SK-N-MC (cell line): ENCODE results near the gene URB2.

ENCODE experiments used
- EZH2 ChIP-seq: fragments of 200-600 bp; sonication (generic); IDR thresholded peaks from one replicate; pipeline ENCODE4 v1.6.1; 2017; ENCODE audit warnings: antibody characterized with exemption
- FOXP2 ChIP-seq: optimal IDR thresholded peaks from 2 replicates; pipeline ENCODE3; 2011; ENCODE audit warnings: mild to moderate bottlenecking, moderate library complexity; ENCODE audit not compliant: insufficient read depth; ENCODE audit errors: extremely low read length, control extremely low read depth
- POLR2AphosphoS5 ChIP-seq: IDR thresholded peaks from 2 replicates; pipeline ENCODE4 v1.6.1; 2012; ENCODE audit warnings: mild to moderate bottlenecking, low read depth, low read length, borderline replicate concordance

DNA sequence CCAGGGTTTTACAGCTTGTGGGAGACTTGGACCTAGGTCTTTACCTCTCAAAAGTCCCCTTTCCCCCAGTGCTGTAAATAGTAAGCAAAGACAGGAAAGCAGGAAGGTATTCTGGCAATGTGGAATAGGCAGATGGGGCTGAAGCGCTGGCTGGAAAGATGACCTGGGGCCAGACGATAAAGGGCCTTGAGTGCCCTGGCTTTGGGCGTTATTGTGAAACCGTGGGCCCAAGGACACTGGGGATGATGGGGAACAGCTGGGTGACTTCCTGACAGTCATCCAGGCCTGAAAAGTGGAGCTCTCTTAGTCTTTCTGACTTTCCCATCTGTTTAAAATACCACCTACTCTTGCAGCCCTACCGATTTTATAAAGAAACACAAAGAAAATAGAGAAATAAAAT, 16.3 kb downstream of the URB2 start:
- no peak for TF ChIP-seq POLR2AphosphoS5
- no peak for TF ChIP-seq EZH2
- TF ChIP-seq FOXP2: no peak
